GM21447 (cell line): ENCODE measurements around the gene HOXD11.

ENCODE experiments used
- ATAC-seq: cut with Tn5 transposase; IDR thresholded peaks from one replicate; pipeline ENCODE4 v1.9.1; 2021; ENCODE audit not compliant: unreplicated experiment

Gene HOXD11

DNA sequence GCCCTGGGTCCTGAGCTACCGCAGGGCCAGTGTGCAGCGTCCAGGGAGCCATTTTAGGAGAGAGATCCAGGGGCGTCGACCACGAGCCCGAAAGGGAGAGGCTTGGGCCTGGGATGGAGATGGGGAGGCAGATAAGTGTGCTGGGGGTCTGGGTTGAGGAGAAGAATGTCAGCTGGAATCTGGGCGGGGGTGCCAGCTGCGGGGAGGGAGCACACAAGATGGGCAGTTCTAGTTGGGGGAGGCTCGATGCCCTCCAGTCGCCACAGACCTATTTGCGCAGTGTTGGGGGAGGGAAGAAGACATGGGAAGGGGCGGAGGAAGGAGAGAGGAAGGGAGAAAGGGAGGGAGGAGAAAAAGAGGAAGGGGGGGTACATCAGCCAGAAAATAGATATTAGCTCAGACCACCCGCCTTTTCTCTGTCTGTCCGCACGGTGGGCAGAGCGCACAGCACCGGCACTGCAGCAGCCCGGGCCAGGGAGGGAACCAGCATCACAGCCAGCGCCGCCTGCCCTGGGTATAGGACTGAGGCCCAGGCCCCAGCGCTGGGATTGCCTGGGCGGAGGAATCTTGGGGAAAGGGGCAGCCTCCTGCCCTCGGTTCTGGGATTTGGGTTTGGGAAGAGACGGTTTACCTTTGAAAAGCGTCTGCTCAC, 1.9 kb upstream of the HOXD11 start:
- no peak for ATAC-seq

DNA sequence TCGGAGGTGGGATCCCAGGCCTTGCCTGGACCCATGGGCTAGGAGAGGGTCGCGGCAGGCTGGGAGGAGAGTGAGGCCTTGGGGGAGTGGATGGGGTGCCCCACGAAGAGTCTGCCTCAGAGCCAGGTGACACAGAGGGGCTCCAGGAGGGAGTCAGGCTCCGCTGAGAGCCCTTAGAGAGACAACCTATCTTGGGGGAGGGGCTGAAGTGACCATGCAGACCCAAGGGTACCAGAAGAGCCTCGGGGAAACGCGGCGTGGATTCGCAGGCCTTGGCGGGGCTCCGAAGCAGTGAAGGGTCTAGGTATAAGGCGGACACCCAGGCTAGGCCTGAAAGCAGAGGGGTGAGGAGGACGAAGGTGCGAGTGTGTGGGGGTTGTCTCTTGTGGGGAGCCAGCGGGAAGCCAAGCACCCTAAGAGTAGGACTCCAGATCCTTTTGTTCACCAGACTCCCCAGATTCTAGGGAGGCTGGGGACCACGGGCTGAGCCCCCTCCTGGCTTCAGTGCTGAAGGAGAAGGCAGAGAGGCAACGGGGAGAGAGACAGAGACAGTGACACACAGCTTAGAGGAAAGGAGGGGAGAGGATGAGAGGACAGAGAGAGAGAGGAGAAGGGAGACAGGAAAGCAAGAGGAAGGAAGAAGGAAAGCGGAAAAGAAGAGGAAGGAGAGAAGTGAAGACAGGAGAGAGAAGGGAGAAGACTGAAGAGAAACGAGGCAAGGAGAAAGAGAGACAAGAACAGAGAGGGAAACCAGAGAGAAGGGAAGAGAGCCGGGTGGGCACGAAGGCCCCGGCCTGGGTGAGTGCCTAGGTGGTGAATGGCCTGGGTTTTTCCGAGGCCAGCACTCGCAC, 1.1 kb upstream of the HOXD11 start:
- ATAC-seq, result no peak

DNA sequence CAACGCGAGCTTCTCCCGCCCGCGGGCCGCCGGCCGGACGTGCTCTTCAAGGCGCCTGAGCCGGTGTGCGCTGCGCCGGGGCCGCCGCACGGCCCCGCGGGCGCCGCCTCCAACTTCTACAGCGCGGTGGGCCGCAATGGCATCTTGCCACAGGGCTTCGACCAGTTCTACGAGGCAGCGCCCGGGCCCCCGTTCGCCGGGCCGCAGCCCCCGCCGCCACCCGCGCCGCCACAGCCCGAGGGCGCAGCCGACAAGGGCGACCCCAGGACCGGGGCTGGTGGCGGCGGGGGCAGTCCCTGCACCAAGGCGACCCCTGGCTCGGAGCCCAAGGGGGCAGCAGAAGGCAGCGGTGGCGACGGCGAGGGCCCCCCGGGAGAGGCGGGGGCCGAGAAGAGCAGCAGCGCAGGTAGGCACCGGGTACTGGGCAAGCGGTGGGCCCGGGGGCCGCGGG, 676 bp downstream of the HOXD11 start:
- no peak for ATAC-seq

DNA sequence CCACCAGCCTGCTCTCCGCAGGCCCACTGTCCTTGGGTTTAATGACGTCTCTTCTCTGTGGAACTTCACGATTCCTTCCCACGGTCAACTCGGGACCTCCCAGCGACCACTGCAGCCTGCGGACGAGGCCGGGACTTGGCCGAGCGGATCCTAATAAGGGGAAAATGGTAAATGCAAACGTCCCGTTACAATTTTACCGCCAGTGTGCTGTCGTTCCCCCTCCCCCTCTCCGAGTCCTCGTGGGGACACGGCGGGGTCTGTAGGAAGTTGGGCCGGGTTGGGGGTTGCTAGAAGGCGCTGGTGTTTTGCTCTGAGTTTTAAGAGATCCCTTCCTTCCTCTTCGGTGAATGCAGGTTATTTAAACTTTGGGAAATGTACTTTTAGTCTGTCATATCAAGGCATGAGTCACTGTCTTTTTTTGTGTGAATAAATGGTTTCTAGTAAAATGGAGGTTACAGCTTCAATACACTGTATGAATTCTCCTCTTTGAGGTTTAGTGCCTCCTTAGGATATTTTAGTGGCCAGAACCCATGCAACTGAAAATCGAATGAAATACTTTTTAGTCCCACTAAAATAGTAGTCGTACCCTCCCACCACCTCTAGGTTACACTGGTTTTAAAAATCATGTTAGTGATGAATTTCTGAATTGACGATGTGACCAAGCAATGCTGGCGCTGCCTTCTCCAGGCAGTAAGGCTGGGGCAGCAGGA, 2.3 kb downstream of the HOXD11 start:
- no peak for ATAC-seq

DNA sequence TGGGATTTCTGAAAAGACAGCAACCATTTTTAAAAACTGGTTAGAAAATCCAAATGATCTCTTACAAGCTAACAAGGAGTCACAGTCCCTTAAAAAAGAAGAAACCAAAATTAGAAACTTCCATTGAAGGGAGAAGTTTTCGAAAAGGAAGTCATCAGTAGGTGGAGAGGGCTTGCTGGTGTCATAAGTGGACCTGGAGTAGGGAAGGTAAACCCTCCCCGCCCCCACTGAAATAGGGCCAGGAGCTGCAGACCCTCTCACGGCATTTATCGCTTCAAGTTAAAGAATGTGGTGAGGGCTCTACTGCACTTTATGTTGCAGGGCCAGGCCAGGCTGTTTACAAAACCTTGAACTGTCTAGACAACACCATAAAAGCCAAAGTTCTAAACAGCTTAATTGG, 2.9 kb downstream of the HOXD11 start:
- ATAC-seq, result no peak

DNA sequence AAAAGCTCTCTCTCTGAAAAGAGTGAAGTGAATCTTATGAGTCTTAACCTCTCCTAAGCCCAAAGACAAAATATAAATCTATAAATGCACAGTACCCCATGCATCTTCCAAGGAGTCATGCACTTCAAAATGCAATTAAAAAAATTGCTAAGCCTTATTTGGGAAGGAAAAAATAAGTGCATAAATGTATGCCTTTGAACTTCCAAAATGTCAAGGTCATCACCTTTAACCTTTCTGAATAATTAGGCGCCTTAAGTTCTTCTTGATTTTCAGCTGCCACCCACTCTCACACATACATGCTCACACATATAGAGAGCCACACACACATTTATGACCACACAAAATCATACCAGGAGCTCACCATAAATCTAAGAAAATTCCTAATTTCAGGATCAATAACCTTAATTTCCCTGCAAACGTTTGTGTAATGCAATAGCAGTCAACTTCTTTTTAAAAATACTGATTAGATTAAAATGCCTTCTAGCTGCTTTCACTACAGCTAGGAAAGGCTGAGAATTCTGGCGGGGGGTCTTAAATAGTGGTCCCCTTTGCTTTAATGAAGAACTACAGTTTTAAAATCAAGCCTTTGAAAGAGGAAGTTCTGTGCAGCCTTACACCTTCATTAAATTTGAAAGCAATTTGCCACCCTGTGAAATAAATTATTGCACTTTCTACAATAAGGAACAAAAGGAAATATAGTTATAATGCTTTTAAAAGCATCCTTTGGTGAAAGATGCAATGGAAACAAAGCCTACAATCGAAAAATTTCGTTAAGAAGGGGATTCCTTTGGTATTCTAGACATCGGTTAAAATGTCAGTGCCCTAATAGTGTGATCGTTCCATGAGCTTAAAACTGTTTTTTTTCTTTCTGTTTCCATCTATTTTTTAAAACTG, 3.6 kb downstream of the HOXD11 start:
- ATAC-seq, result no peak

DNA sequence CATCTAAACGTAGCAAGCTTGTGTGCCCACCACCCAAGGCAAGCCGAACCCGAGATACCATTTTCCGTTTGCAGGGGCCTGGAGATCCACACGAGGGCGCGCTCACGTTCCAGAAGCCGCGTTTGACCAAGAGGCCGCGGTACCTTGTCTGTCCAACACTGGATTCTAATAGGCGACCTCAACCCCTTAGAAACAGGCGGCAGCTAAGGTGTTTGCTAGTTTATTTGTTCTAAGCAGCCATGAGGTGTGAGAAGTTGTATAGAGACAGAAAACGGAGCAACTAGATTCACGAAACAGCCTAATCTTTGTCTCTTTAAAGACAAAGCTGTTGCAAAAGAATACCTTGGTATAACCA, 4.2 kb downstream of the HOXD11 start:
- ATAC-seq, result no peak

DNA sequence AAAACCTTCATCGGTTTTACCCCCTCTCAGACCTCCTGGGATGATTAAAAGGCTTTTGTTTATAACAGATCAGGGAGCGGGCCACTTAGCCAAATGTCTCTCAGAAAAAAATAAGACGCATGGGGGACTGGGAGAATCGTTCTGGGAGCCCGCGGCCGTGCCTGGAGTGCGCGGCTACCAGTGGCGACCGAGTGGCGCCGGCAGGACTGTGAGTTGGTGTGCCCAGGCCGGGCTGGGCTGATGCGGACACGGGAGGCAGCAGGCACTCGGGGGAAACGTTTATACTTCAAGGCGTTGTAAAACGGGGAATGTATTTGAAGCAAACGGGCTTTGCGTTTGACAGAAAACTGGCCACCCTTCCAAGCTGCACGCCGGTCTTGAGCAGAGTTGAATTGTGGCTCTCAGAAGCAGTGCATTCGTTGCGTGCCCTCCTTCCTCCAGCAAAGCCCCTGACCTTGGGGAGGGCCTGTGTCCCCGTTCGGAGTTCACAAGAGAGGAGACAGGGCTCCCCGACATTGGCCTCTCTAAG, 4.8 kb downstream of the HOXD11 start:
- ATAC-seq, result no peak

DNA sequence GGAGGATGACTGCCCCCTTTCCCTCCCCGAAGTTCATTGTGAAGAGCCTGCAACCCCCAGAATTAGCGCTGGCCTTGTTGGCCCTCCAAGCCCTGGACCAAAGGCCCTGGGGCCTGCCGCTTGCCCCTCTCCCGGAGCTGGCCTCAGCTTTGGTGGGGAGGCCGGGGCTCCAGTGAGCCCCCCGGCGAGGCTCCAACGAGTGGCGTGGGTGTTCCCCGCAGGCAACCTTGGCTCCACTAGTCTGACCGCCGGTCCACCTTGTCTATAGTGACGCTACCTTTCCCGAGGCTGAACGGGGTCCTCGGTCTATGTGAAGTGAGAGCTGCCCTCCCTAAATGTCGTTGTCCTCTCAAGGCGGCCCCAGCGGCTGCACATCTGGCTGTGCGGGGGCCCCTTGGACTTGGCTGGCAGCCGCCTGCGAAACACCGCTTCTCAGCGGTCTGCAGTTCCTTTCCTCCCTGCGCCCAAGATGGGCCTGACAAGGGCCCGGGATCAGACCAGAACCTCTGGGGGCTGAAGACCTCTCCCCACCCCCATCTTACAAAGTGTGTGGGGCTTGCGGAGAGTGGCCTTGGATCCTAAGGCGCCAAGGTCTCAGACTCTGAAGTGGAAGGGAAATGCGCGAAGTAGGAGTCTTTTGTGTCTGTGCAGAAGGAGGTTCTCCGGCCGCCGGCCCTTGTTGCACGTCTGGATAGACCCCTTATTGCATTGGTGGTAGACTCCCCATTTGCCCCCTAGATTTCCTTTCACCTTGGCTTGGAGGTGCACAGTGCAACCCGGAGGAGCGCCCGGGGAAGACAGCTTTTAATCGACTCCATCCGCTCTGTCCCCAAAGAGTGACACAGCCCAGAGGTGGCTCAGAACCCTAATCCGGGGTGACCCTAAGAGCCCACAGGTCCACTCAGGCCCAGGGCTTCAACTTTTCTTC, 5.6 kb downstream of the HOXD11 start:
- ATAC-seq, result no peak

DNA sequence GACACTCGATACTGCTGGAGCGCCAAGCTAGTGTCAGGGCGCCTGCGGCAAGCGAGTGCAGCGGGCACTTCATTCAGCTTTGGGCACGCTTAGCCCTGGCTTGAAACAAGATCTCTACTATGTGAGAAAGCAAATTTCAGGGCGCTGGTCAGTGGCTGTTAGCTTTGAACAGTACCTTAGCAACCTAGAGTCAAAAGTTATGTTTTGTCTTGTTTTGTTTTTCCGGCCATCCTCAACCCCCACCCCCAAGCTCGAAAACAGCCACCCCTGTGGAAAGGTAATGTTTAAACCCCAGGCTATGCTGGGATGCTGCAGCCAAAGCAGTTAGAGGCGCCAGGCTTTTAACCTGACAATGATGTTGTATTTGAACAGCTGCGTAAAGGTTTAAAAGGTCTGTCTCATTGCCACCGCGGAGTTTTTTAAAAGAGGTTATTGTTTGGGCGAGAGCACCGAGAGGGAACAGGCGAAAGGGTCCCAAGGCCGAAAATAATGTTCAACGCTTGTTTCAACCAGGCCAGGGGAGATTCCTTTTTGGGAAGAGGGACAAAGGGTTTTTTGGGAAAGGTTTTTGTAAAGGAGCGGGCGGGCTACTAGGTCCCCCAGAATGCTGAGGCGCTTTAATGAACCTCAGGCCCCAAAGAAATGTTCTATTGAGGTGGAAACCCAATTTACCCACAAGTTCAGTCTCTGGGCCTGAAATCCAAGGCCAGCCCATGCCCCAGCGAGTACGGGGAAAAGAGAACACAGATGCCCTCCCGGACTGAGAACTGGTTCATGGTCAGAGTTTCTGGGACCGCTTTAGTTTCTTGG, 7.2 kb downstream of the HOXD11 start:
- no peak for ATAC-seq

DNA sequence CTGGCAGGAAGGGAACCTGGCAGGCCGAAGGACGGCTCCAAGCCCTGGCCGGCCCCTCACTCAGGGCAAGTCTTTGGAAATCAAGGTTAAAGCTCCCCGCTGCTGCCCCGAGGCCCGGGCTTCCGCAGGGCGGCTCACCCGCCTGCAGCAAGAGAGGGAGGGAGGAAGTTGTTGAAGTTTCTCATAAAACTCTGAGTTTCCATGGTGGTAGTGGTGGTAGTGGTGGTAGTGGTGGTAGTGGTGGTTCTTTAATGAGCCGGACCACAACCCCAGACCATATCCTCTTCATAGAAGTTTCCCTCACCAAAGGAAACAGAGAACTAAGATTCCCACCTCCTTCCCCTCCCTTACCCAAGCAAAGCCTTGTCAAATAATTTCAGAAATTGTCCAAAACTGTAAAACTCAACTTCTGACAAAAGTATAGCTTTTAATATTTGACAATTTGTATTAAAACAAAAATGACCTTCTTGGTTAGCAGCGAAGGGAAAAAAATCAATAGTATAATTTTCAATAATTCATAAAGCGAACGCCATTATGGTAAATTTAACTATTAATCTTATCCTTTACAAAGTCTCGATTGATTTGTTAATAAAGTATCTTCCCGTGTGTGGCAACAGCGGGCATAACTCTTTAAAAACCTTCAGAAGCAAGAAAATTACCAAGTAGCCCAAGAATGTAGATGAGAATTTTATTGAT, 8.0 kb downstream of the HOXD11 start:
- ATAC-seq, result no peak

DNA sequence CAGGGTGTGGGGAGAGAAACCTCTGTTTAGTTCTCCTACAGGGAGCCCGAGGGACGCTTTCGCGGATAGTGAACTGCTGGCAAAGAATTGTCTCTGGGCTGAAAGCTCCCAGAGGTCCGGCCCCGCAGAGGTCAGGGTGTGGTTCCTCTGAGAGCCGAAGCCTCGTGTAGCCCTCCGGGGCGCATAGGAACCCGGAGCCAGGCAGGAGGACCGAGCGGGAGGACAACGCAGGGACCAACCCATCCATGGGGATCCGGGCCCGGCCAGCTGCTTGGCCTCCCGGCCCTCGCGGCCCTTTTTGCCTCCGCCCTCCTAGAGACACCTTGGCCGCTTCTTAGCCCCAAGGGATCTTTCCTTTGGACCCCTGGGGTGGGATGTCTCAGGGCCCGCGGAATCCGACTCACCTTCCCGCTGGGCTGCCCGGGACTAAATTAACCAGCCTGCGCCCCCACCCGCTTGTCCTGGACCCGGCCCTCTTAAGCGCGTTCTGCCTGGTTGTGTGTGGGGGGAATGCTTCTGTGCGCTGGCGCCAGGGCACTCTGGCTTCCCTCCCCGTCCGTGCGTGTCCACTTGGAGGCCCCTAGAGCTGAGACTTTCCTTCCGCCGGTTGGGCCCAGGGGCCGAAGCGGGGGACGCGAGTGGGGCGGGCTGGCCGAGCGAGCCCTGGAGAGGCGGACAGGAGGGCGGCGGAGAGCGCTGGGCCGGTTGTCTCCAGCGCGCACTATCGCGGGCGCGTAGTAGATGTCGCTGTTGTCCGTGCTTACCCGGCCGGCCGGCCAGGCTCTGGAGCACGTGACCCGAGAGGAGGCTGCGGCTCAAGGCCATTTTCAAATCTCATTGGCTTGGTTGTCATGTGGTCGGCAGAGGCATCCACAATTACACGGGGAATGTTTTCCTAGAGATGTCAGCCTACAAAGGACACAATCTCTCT, 9.1 kb downstream of the HOXD11 start, which contains the start of gene HOXD10:
Gene HOXD10 (plus strand): TSS at position 896 of the 931 bp plus-strand sequence. CDS start 56 bp downstream, outside the sequence.
- ATAC-seq, result no peak

DNA sequence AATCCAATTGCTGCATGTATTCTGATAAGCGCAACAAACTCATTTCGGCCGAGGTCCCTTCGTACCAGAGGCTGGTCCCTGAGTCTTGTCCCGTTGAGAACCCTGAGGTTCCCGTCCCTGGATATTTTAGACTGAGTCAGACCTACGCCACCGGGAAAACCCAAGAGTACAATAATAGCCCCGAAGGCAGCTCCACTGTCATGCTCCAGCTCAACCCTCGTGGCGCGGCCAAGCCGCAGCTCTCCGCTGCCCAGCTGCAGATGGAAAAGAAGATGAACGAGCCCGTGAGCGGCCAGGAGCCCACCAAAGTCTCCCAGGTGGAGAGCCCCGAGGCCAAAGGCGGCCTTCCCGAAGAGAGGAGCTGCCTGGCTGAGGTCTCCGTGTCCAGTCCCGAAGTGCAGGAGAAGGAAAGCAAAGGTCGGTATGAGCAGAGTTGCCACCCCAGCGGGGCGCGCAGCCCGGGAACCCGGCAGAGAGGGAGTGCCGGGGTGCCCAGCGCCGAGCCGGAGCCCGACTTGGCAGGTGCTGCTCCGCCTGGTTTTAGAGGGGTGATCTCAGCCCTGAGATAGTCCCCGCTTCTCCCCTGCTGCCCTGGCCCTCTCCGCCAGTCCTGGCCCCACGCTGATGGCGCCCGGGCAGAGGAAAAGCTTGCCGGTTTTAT, 10.2 kb downstream of the HOXD11 start:
- ATAC-seq, result no peak

DNA sequence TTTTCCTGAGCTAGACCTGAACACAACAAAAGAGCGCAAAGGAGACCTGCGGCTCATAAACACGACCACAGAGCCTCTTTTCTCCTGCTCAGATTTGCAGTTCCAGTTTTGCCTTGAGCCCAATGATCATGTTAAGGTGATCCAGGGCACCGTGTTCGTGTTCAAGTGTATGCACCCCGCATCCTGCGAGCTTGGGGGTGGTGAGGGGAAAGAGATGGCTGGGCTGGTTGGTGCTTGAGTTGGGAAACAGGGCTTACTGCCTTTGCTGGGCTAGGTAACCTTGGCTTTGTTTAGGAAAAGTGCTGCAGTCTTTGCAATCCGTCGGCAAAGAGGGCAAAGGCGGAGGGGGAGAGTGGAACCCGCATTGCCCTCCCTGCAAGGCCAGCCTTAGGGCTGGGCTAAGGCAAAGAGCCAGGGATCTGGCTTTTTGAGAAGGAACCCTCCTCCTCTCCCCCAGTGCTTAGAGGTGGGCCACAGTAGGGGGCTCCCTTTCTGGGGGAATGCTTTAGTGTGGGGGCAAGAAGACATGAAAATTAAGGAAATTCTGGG, 10.8 kb downstream of the HOXD11 start:
- ATAC-seq, result no peak

DNA sequence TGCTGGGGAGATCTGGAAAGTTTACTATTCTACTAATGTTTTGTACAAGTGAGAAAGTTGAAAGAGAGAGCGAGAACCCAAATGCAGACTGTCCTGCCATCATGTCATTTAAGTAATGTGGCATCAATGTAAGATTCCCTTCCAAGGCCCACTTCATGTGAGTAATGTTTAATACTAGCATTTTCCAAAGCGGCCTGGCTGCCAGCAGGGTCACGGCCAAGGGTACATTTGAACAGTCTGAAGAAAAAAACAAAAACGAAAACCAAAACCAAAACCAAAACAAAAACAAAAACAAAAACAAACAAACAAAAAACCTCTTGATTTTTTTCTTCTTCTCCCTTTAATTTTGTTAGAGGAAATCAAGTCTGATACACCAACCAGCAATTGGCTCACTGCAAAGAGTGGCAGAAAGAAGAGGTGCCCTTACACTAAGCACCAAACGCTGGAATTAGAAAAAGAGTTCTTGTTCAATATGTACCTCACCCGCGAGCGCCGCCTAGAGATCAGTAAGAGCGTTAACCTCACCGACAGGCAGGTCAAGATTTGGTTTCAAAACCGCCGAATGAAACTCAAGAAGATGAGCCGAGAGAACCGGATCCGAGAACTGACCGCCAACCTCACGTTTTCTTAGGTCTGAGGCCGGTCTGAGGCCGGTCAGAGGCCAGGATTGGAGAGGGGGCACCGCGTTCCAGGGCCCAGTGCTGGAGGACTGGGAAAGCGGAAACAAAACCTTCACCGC, 11.7 kb downstream of the HOXD11 start:
- no peak for ATAC-seq
